HG02678 (cell line): ENCODE measurements around the gene BRD3.

Experiments
- ATAC-seq: cut with Tn5 transposase; IDR thresholded peaks from one replicate; pipeline ENCODE4 v1.9.1; 2021; ENCODE audit warnings: mild to moderate bottlenecking, moderate library complexity; ENCODE audit not compliant: unreplicated experiment

The BRD3 gene

DNA sequence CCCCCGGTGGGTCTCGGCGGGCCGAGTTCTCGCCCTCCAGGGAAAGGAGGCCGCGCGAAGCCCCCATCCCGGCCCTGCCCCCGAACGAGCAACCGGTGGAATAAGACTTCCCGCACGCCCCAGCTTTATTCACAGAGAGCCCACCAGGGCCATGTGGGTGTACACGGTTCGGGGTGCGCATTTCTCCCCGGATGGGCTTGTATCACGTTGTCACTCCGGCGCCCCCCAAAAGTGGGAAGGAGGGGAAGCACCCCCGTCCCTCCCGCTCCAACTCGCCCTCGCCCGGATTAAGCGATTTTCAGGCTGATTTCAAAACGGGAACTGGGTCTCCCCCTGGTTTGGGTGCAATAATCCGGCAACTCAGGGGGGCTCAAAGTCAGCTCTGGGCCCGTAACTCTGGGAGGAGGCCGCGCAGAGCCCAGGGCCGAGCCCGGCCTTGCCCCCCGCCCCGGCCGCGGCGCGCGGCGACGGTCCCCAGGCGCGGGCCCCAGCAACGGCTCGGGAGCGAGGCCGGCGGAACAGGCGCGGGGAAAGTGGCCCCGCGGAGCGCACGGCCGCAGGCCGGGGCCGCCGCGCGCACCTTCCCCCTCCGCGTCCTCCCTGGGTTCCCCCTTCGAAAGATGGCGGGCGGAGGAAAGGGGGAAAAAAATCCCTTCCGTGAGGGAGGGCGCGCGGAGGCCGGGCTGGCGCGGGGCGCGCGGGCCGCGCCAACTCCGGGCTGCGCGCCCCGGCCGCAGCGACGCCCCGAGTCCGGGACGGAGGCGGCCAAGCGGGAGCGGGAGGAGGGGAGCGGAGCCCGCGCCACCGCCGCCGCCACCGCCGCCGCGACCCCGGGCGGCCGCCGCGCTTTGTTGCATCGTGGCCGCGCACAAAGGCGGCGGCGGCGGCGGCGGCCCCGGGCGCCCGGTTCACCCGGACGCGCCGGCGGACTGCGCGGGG lies 644 bp downstream of the BRD3 start:
- ATAC-seq = peak; percentile 20

DNA sequence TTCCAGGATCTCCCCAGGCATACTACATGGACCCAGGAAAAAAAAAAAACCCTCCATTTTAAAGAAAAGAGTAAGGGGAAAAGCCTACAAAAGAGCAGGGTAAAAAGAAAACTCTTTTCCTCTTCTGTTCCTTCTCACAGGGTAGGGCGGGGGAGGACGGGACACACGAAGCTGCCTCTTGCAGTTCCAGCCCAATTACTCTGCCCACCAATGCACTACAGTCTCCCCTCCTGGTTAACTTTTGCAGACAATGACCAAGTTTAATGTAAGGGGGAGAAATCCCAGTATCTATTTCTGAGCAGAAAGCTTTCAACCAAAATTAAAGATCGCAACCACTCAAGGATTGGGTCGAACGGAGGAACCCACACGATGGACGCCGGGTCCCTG lies 1.3 kb downstream of the BRD3 start:
- no peak for ATAC-seq

DNA sequence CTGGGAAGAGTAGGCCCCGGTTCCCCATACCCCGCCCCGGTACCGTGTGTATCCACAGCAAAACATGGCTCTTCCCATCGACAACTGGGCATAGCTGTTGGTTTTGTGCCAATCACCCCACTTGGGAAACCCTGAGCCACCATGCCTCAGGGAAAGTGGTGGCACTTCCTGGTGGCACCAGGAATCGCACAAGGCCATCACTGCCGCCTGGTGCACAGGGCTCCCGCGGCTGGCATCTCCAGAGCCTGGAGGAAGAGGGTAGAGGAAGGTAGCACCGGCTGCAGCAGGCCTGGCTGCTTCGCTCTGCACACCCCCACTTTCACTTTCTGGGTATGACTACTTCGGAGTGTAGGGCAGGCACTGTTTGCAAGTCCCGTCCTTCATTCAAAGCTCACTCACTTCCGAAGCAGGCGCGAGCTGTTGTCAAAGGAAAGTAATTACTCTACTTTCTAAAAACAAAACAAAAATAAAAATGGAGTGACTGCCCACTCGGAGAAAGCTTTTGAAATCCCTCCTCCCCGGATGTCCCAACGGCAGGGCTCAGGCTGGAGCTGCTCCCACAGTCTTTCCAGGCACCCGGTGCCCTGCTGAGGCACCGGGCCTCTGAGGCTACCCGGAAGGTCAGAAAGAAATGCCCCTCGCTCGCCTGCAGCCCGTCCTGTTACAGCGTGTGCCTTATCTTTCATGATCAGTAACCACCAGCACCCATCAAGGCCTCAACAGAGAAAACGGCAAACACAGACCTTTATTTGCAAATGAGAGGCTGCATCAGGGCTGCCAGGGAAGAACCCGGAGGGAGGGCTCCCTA lies 2.0 kb downstream of the BRD3 start:
- ATAC-seq = no peak

DNA sequence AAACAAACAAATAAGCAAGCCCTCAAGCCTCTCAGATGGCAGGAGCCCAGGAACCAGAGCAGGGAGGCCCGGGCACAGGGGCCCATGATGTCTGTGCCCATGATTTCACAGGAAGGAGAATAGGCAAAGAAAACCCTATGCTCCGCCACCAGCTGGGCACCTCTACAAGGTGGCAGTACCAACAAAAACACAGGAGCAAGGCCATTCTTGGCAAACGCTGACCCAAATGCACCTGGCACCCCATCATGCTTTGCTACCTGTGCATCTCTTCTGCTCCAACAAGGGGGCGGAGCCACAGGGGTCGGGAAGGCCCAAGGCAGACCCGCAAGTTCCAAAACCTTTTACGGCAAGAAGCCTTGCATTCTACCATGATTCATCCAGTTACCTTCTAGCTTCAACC lies 3.1 kb downstream of the BRD3 start:
- no peak for ATAC-seq

DNA sequence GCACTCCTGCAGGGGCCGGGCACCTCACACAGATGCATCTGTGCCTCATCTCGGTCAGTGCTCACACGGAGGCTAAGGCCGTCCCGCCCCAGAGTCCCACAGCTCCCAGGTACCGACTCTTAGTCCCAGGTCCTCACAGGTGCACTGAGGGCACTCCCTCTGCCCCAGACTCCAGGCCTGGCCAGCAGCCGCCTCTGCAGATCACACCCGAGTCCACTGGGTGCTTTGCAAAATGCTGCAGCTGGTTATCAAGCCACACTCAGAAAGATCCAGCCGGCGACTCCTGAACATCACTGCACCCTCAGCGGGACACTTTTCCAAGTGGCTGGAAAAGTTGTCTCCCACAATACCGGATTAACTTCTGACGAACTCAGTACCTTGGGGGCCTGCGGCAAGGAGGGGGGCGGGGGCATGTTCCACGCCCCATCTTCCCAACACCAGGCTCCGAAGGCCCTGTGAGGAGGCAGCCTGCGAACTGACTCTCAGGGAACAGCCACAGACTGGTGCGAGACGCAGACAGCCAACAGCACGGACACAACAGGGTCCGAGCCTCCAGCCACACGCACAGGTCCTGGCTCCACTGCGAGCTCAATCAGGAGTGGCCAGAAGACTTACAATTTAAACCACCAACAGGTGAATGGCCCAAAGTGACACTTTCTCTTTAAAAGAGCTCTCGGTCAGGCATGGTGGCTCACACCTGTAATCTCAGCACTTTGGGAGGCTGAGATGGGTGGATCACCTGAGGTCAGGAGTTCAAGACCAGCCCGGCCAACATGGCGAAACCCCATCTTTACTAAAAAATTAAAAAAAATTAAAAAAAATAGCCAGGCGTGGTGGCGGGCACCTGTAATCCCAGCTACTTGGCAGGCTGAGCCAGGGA lies 4.0 kb downstream of the BRD3 start:
- no peak for ATAC-seq

DNA sequence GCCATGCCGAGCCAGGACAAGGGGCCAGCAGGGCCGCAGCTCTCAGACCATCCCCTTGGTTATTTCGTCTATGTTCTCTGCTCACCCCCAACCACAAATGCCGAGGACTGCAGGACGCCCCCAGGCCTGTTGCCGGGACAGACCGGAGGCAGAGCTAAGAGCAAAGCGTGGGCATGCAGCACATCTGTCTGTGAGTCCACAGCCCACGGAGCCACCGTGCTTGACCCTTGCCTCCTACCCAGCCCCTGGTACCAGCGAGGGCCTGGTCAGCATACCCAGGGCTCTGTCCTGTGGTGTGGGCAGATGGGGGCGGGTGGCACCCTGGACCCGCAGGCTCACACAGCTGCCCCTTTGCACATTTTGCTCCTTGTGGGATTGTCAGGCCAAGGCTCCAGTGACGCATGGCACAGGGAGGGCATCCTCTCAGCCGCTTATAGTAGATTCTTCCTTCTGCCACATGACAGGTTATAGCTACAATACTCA lies 4.7 kb downstream of the BRD3 start:
- no peak for ATAC-seq

DNA sequence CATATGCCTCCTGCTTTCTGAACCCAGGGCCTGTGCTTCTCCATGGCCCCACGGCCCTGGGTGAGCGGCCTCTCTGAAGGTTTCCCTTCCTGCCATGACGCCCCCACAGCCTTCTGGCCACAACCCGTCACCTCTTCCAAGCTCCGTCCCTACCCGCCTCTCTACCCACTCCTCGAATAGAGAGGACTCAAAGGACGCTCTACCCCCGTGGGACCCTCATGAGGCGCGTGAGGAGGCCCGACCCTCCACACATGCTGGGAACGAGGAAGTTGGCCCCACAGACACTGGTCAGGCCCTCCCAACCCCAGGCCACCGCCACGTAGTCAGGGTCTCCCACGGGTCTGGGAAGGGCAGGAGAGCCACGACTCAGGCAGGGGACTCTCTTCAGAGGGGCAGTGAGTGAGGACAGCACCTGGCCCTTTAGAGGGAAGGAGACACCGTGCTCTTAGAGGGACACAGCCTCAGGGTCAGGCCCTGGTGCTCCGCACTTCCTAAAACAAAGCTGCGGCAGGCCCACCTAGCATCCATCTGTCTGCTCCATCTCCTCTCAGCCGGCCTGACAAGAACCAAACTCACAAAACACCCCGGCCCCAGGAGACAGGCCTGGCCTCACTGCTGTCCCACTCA lies 5.3 kb downstream of the BRD3 start:
- no peak for ATAC-seq

DNA sequence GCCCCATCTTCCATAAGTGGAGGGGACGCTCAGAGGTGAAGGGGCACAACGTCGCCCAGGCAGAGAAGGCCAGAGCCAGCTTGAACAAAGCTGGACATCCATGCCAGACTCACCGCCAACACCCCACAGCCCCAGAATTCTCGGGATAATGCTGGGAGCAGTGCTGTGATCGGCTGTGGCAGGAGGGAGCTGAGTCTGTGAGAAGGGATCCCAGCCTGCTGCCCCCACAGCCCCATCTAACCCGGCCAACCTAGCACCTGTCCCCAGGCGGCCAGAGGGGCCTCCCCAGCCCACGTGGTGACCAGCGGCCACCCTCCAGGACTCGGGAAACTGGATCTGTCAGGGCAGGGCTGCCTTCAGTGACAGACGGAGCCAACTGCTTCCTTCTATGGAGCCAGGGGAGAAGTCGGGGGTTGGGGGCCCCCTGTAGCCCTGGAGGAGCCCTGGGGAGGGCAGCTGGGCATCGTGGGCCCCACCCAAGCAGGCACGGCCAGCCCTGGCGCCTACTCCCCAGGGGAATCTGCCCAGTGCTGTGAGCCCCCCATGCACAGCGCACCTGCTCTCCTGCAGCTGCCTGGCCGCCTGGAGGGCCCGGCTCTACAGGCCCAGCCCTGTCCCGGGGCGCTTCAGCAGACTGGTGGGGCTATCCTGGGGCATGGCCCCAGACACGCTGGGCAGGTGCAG lies 6.0 kb downstream of the BRD3 start:
- no peak for ATAC-seq

DNA sequence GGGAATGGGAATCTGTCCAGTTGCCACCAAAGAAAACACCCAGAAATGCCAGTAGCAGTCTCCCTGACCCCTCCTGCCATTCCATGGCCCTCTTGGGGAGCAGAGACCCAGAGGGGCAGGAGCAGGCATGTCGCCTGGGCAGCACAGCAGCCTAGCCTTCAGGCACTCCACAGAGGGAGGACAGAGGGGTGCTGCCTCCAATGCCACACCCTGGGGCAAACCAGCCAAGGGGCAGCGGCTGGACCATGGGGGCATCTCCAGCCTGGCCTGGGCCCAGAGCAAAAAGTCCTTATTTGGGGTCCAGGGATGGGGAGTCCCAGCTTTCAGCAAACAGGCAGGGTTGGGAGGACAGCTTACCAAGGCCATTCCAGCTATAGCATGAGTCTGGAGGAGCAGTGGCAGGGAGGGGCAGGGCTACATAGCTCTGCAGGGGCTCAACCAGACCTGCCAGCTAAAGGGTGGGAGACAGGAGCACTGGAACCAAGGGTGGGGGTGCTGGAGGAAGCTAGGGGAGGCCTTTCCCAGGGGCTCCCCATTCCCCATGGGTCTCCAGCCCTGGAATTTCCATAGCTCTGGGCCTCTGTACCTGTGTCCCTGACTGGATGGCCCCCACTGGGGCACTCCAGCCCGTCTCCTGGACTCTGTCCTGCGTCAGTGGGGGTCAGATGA lies 6.7 kb downstream of the BRD3 start:
- ATAC-seq = no peak

DNA sequence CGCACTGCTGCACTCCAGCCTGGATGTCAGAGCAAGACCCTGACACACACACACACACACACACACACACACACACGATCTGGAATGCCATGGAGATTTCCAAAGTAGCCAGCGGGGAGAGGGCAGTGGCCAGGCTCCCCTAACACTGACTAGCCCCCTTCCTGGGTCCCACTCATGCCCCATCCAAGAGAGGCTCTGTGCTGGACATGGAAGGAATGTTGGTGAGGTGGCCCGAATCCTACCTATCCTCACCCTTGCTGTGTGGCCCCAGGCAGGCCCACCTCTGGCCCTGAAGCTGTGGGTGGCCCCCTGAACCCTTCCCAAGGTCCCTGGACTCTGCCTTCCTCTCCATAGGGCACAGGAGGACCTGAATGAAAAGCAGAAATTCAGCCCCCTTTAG lies 7.3 kb downstream of the BRD3 start:
- ATAC-seq = no peak

DNA sequence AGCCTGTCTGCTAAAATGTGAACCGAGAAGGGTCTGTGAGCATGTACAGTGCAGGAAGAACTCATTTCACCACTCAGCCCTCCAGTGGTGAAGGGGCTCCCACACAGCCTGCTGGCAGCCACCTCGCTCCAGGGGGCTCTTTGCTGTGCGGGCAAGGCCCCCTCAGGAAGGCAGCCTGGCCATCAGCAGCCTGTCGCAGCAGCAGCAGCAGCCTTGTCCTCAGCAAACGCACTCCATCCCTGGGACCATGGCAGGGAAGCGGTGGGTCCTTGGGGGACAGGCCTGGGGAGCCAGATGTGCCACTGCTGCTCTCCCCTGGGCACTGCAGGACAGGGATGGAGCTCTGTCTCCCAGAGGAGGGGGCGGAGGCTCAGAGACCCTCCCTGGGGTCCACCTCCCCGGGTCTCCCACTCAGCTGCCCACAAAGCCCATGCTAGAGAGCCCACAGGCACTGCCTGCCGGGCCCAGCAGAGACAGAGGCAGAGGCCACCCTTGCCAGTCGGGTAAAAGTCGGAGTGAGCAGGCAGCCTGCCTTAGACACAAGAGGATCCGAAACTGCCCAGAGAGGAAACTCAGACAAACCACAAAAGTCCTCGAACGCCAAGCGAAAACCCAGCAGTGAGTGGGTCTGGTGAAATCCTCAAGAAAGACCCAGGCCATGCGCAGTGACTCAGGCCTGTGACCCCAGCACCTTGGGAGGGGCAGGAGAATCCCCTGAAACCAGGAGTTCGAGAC lies 8.0 kb downstream of the BRD3 start:
- peak; percentile 83 for ATAC-seq

DNA sequence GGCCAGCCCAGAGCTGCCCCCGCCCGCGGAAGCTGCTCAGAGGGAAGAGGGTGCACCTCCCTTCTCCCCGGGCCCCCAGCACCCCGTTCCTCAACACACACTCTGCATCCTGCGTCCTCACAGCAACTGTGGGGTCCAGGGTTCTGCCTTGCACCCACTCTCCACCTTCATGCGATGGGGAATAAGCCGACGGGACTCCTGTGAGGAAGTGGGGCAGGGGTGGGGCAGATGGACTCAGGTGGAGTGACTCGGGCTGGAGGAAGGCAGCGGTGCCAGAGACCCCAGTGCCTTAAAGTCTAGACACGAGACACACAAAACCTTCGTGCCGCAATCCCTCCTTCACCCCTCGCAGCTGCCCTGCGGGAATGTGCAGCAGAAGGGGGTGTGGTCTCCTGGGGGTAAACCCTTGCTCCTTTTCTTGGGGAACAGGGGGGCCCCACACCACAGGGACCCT lies 8.6 kb downstream of the BRD3 start:
- ATAC-seq = no peak

DNA sequence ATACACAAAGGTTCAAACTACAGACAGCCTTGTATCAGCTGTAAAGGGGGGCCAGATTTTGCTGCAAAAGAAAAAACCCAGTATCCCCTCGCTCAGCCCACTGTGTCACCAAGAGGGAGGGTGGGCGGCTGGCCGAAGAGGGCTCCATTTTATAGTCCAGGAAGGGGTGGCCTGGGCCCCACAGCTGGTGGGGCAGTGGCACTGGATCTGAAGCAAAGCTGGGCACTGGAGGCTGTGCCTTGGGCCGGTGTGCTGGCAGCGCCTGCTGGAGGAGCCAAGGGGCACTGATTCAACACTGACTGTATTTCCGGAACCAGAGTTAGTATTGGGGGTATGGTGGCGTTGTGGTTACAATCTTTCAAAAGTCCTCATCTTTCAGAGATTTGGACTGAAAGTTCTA lies 9.1 kb downstream of the BRD3 start:
- ATAC-seq = no peak

DNA sequence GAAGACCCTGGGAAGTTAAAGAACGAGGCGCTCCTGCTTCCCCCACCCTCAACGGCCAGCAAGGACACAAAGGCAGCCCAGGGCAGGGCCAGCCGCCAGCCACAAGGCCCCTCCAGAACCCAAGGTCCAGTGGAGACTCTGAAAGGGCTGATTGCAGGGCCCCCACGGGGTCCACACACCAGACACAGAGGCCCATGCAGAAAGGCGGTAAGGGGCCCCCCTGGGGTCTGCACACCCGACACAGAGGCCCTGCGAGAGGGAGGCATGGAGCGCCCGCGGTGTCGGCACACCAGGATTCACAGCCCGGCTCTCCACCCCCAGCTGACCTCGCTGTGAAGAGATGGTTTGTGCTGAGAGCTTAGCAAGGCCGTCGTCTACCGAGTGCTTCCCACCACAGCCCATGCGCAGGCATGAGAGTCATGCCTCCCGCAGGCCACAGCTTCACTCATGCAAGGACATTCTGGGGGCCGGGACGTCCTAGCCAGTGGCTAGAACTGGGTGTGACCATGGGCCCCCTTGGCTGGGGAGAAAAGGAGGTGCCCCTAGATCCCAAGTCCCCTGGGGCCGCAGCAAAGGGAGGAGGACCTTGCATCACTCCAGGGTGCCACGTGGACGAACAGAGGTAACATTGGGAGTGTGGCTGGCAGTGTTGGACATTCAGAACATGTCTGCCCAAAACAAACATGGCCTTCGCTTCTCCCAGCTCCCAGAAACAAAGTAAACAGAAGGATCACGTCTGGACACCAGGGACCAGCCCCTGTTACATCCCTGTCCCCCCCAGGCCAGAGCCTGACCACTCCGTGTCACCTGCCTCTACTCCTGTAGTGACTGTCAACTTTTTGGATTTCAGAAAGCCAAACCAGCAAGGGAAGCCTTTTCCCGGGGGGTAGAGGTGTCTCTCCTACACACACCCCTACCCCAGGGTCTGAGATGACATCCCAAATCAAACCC lies 9.8 kb downstream of the BRD3 start:
- ATAC-seq = no peak

DNA sequence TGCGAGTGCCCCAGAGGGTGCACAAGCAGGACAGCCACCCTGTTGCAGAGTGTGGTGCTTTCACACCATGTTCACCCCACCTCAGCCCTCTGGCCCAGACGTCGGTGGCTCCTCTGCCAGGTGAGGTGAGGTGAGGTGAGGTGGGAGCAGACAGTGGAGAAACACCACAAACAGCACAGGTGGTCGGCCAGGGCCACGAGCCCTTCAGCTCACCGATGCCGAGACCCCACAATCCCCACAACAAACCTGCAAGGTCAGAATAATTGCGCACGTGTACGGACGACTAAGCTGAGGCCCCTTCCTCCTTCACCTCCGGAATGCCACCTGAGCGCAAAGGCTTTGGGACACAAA lies 10.5 kb downstream of the BRD3 start:
- ATAC-seq = no peak

DNA sequence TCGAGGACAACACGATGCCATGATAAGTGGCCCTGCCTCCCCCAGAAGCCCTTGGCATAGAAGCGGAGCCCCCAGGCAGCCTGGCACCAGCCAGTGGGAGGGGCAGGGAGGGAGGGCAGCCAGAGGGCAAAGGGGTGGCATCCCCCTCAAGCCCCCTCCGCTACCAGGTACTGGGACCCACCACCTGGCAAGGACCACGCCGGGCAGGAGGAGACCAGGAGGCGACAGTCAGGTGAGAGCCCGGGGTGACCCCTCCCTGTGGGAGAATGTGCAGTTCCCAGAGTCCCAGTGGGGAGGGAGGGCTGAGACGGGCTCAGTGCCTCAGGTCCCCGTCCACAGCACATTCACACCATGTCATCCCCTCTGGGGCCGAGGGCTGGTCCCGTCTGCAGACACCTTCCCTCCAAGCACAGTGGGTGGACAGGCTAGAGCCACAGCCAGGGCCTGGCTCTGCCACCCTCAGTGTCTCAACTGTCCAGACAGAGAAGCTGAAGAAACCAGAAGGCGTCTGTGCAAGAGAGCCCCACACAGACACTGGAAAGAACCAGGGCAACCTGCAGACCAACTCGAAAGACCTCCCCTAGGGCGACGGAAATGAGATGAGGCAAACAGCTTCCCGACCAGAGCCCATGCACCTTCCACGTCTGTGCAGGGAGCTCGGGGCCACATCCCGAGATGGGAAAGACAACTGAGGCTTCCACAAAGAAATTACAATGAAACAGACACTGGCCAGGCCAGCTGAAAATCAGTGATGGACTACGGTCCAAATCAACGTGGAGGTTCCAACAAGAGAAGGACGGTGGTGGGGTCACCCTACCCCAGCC lies 11.1 kb downstream of the BRD3 start:
- ATAC-seq = no peak

DNA sequence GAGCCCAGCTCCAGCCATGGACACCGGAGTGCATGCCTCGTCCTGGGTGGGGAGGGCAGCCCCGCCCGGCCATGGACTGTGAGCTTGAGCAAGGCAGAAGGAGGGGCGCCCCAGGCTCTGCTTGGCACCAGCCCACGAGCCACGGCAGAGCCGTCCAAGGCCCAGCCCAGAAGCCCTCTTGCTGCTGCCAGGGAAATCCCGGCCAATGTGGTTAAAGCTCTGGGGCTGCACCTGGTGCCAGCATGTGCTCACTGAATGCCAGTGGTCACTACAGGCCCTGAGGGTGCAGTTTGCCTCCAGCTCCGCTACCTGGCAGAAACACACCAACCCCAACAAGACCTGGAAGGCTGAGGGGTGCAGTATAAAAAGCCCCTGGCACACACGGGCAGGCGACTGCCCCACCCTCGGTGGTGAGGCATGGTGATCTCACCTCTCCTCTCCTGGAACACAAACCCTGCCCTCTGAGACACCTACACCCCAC lies 11.8 kb downstream of the BRD3 start:
- ATAC-seq = no peak
